Esophagus mucosa (tissue), 1 donor: ENCODE data around the gene MSANTD2. TPM values are rescaled to one million over a fixed set of nuclear protein-coding genes. Genes with fewer than 3 reads are reported as not detected.
A peak's percentile ranks its signal among the peaks of the same experiment; 100 is the strongest.

ENCODE experiments used
- ATAC-seq: fragments of 200-7000 bp; cut with Tn5 transposase; one replicate; pipeline ENCODE4 v1.9.1; 2020
- total RNA-seq: library from RNA; stranded (reverse); gene quantifications from one replicate; pipeline ENCODE4 v1.2.4, GENCODE V29; 2023
- donor health status: DM: yes; HTN: yes; CAD: no.

Gene MSANTD2
- total RNA-seq, 1 donor from 2014 or later, result 4.1 TPM

DNA sequence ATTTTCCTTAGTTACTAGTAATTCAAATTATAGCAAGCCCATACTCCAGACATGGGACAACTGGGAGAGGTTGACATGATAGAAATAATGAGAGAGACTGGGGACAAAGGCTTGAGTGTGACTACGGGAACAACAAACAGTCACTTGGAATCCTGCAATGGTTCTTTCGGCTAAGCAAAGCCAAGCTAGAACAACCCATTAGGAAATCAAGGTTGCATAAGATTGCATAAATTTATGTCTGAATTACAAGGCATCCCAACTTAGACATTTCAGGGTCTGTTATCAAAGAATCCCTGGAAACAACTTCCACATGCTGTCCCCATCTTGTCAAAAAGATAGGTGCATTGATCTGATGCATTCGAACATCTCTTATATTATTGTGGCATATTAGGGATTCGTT lies 70.6 kb downstream of the MSANTD2 start:
- ATAC-seq, result no peak

DNA sequence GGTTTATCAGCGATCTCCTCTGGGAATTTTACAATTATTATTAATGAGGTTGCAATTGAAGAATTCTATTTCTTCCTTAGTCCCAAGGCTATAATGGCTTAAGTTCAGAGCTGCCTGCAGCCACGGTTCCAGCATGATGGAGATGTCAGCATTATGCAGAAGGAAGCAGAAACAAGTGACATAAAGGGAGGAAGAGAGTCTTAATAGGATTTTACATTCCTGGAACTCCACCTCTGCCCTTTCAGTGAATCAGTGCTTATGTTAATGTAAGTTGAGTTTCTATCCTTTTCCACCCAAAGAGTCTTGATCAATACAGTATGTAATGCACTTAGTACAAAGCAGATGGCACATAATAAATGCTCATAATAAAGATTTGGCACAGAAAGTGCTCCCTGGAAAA lies 72.1 kb downstream of the MSANTD2 start:
- ATAC-seq, result no peak

DNA sequence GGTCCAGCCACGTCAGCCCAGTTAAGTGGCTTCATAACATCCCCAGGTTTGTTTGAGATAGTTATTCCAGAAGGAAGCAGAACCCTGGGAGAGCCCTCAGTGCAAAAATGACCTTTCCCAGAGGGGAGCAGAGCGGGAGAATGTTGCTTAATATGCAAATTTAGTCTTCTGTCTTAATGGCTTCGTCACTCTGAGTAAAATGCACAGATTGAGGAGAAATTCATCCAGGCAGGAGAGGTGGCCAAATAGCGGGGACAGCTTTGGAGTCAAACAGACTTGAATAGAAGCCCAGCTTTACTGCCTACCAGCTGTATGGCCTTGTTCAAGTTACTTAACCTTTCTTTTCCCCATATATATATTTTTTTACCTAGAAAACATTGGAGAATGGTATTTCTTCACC lies 72.7 kb downstream of the MSANTD2 start:
- ATAC-seq, result no peak

DNA sequence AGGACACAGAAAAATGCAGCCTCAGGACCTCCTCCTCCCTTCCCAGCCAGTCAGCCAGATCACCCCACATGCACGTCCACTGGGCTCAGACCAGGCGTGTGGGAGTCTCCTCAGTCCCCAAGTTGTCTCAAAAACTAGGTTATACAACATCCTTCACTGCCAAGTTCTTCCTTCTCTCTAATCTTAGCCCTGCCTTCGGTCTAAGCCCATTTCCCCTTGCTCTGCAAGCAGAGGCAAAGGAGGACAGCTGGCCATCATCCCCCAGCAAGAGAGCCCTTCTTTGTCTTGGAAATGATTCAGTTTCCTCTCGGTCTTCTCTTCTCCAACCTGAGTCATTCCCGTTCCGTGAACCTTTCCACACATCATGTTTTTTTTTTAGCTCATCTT lies 74.5 kb downstream of the MSANTD2 start:
- no peak for ATAC-seq

DNA sequence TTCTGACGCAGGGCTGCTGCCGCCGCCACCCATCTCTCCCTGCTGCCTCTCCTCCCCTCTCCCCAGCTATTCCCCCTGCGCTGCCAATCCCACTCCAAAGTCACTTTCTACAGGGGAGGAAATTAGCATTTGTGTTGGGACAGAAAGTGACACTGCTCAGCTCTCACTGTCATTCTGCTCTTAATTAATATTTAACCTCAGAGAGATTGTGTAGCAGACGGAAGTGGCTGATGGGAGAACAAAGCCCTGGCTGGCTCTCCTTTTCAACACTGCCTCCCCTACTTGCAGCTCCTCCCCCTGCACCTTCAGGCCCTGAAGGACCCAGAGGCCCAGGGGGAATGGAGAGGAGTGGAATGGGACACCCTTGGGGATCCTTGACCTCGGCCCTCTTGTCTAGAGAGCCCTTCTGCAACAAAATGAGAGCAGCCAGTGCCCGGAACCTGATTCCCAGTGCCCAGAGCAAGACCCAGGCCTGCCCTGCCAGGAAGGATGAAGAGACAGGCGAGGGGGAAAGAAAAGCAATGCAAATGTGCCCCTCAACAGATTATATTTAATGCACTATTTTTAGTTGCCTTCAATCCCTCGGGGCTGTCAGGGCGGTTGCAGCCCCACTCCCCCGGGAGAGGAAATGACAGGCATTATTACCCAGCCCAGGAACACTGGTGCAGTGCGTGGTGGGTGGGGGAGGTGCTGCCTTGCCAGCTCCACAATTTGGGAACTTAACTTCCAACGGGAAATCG lies 75.1 kb downstream of the MSANTD2 start:
- no peak for ATAC-seq

DNA sequence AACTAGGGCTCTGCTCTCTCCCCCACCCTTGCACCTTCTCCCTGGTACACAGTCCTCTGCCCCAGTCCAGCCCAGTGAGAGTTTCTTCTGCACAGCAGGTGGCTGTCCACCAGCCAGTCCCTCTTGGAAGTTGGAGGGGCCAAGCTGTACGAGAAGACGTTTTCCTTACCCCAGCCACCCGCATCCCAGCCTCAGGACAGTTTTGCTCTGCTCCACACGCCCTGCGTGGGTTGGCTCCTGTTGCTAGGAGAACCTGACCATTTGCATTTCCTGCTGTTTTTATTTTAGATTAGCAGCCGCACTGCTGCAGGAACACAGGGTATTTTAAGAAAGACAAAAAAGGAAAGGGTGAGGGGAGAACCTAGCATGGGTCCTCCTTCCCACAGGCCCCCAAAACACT lies 78.0 kb downstream of the MSANTD2 start:
- no peak for ATAC-seq

DNA sequence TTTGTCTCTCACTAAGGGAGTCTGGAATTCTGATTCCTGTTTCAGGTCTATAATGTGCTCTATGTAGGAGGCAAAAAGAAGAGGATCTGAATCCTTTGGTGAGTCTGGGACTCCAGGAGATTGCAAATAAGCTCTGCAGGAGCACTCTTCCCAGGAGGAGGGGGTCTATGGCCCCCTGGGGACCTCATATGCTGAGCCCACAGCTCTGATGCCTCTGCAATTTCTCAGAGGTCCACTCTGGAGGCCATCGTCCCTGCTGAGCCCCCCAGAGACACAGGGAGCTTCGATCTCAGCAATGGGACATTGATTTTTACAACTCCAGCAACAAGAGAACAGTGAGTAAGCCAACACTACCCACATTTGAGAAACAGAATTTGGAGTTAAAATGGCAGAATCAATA lies 80.7 kb downstream of the MSANTD2 start:
- no peak for ATAC-seq

DNA sequence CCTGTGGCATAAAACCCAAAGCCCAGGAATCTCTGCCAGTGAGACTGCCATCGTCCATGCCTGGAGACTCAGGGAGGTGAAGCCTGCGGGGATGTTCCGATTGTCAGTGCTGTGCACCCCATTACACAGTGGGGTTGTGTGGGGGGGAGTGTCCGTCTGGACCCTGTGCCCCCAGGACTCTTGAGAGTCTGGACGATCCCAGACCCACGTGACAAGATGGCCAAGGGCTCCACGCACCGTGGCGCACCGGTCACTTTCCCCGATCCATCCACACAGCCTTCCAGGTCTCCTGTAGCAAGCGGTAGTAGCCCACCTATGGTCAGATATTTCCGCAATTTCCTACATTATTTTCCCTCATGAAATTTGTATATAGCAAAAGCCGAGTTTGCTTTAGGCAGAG lies 81.4 kb downstream of the MSANTD2 start:
- ATAC-seq, result no peak

DNA sequence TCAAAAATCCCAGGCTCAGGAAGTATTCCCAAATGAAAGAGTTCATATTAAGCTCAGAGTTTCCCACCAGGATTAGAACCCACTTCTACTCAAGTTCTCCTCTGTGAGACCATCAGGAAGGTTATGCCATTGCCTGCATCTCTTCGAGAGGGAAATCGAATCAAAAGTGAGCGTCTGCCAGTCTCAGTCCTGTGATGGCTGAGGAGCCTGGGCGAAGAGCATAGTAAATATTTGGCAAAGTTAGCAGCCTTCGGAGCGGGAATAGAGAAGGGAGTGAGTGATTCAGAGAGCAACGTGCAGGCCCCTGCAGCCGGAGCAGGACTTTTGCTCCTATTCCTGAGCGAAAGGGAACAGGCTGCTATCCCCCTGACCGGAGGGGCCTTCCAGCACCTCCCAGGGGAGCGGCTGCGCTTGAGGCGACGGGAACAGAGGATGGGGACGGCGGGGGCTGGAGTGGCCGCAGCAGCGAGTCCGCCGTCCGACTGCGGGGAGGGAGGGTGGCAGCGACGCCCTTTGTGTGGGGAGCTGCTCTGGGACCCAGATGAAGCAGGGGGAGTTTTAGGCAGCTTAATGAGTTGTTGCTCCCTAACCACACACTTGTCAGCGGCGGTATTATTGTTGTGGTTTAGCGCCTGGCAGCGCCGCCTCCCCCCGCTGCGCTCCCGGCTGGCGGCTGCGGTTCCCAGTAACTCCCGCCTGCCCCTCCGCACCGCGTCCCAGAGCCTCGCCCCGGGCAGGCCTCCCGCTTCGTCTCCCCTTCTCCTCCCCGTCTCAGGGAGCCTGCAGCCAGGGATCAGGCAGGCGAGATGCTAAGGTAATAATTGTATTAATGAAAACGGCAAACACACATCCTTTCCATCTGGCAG lies 82.2 kb downstream of the MSANTD2 start:
- ATAC-seq, result peak; percentile 38

DNA sequence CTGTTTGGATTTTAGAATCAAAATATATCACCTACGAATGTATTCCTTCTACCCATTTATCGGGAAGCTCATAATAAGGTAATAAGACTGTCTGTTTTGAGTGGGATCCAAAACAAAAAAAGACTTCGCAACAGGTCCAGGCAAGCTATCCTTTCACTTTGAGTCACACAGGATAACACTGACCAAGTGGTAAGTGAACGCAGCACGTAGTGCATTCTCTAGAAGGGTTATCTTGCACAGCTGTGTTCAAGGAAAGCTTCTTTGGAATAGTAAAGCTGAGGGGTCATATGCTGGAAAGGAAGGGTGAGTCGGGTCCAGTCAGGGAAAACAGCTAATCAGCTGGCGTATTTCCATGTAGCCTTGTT lies 82.8 kb downstream of the MSANTD2 start:
- peak; percentile 43 for ATAC-seq

DNA sequence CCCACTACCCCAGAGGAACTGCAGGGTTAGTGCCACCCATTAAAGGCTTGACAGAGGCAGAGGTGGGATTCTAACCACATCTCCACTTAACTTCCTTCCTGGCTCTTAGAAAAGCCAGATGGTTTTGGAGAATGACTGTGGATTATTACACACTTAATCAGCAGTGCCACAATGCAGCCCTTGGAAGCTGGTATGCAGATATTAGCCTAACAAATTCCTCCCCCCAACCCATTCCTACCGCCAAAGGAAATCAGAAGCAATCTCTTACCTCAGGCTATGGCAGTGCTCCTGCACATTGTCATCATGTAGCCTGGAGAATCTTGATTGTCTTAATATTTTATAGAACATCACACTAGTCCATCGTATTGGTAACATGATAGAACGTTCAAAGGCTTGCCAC lies 83.6 kb downstream of the MSANTD2 start:
- no peak for ATAC-seq

Other genes with a start within 250 kb of the MSANTD2 start
- not detected for gene OR8A1, start 230.4 kb downstream of the MSANTD2 start, total RNA-seq
- gene PANX3, start 189.0 kb downstream of the MSANTD2 start, total RNA-seq, result not detected
- 18.5 TPM for gene TBRG1, start 177.5 kb downstream of the MSANTD2 start, total RNA-seq
- gene SIAE, start 126.7 kb downstream of the MSANTD2 start, total RNA-seq, result 28.3 TPM
- 6.8 TPM for gene SPA17, start 126.5 kb downstream of the MSANTD2 start, total RNA-seq
- gene NRGN, start 60.5 kb downstream of the MSANTD2 start, total RNA-seq, result 1.1 TPM
- gene VSIG2, start 48.2 kb downstream of the MSANTD2 start, total RNA-seq, result 8.8 TPM
- 8.5 TPM for gene ESAM, start 38.1 kb downstream of the MSANTD2 start, total RNA-seq
- gene ROBO3, start 65.0 kb upstream of the MSANTD2 start, total RNA-seq, result 2.6 TPM
- 2.3 TPM for gene ROBO4, start 97.5 kb upstream of the MSANTD2 start, total RNA-seq
- gene HEPN1, start 118.8 kb upstream of the MSANTD2 start, total RNA-seq, result not detected
- gene HEPACAM, start 135.6 kb upstream of the MSANTD2 start, total RNA-seq, result not detected
- gene CCDC15, start 153.8 kb upstream of the MSANTD2 start, total RNA-seq, result 2.4 TPM